Measurements from ENCODE around the gene LRP6. TPM values are rescaled to one million over a fixed set of nuclear protein-coding genes. Genes with fewer than 3 reads are reported as not detected.

Gene LRP6
- total and polyA plus RNA-seq, 10 donors, result 0.63 to 14.9 (median 9.6) TPM

- no peak for DNase-seq
- TF ChIP-seq CTCF (IDR thresholded peaks at IDR 0.05 in 8 of 11, conservative IDR thresholded peaks at IDR 0.05 in 3 of 11) (no peak), POLR2A (IDR thresholded peaks at IDR 0.05) (no peak), POLR2AphosphoS5 (IDR thresholded peaks at IDR 0.05) (no peak)
- Histone ChIP-seq H3K36me3 (peaks cover 0 to 7% (median 0%) of the 10 kb centered on the region in 6 donors), H3K9me3 (no peaks in the 10 kb centered on the region), H3K27me3 (replicated peaks in 1 of 7) (no peaks in the 10 kb centered on the region), H3K4me3 (no peak overlapping the region), H3K4me1 (no peaks in the 10 kb centered on the region), H3K27ac (no peak overlapping the region)
- intact Hi-C loops (cut with DNase I; ENCODE audit: low total_unique reads), result no loop called here
These were observed 19.3 kb downstream of the LRP6 start for GRCh38 chr12:12247584-12247983.

- no peak for DNase-seq
- WGBS, 5 donors, result 91 to 97% (median 95%) methylated on average over 12 of the region's 12 CpGs
- TF ChIP-seq POLR2A (IDR thresholded peaks at IDR 0.05), result no peak
- H3K36me3 ChIP-seq, result peaks cover 0 to 7% (median 0%) of the 10 kb centered on the region in 6 donors
- intact Hi-C loops (cut with DNase I; ENCODE audit: low total_unique reads), result no loop called here
- no peaks in the 10 kb centered on the region for H3K27me3 ChIP-seq (replicated peaks in 1 of 7)
- H3K4me1 ChIP-seq, result no peaks in the 10 kb centered on the region
- H3K9me3 ChIP-seq, result no peaks in the 10 kb centered on the region
- no peak overlapping the region for H3K4me3 ChIP-seq
- no peak overlapping the region for H3K27ac ChIP-seq
These were observed 22.5 kb downstream of the LRP6 start for GRCh38 chr12:12244341-12244740.

GRCh38 chr12:12240662-12241340 lies 26.0 kb downstream of the LRP6 start:
- intact Hi-C loops (cut with DNase I; ENCODE audit: low total_unique reads), result no loop called here
- WGBS, 5 donors, result 78 to 94% (median 89%) methylated on average over 5 of the region's 5 CpGs
- no peak for TF ChIP-seq CTCF (IDR thresholded peaks at IDR 0.05 in 8 of 11, conservative IDR thresholded peaks at IDR 0.05 in 3 of 11)
- TF ChIP-seq POLR2A (IDR thresholded peaks at IDR 0.05), result no peak
- TF ChIP-seq POLR2AphosphoS5 (IDR thresholded peaks at IDR 0.05), result no peak
- Histone ChIP-seq H3K4me1 (no peaks in the 10 kb centered on the region), H3K9me3 (peaks cover 0 to 3% (median 0%) of the 10 kb centered on the region in 8 donors), H3K27me3 (replicated peaks in 1 of 7) (no peaks in the 10 kb centered on the region), H3K4me3 (no peak overlapping the region), H3K27ac (no peak overlapping the region), H3K36me3 (peaks cover 0 to 7% (median 0%) of the 10 kb centered on the region in 6 donors)
- no peak for DNase-seq

- Histone ChIP-seq H3K27ac (no peak overlapping the region), H3K9me3 (peaks cover 0 to 7% (median 0%) of the 10 kb centered on the region in 8 donors), H3K4me1 (no peaks in the 10 kb centered on the region), H3K36me3 (peaks cover 0 to 7% (median 0%) of the 10 kb centered on the region in 6 donors), H3K4me3 (no peak overlapping the region), H3K27me3 (replicated peaks in 1 of 7) (no peaks in the 10 kb centered on the region)
- intact Hi-C loops (cut with DNase I; ENCODE audit: low total_unique reads), result no loop called here
- TF ChIP-seq POLR2A (IDR thresholded peaks at IDR 0.05), result no peak
- 66 to 89% (median 80%) methylated on average over 2 of the region's 2 CpGs for WGBS, 5 donors
- no peak for DNase-seq
These were observed 27.7 kb downstream of the LRP6 start for GRCh38 chr12:12239127-12239526.

- Histone ChIP-seq H3K4me1 (no peaks in the 10 kb centered on the region), H3K9me3 (peaks cover 0 to 7% (median 0%) of the 10 kb centered on the region in 8 donors), H3K4me3 (no peak overlapping the region), H3K36me3 (peaks cover 0 to 2% (median 0%) of the 10 kb centered on the region in 6 donors), H3K27ac (no peak overlapping the region), H3K27me3 (replicated peaks in 1 of 7) (no peaks in the 10 kb centered on the region)
- TF ChIP-seq POLR2A (IDR thresholded peaks at IDR 0.05) (no peak), CTCF (IDR thresholded peaks at IDR 0.05 in 8 of 11, conservative IDR thresholded peaks at IDR 0.05 in 3 of 11) (no peak), POLR2AphosphoS5 (IDR thresholded peaks at IDR 0.05) (no peak)
- WGBS, 5 donors, result 83 to 94% (median 89%) methylated on average over 4 of the region's 4 CpGs
- intact Hi-C loops (cut with DNase I; ENCODE audit: low total_unique reads), result no loop called here
- DNase-seq, result no peak
These were observed 28.2 kb downstream of the LRP6 start for GRCh38 chr12:12238605-12239004.
